GM23338 (cell line): Measurements from ENCODE around the gene SUSD2.

Experiments
- CTCF ChIP-seq, 2 experiments: fragments of 200-600 bp in 1 of 2; sonication (generic) in 1 of 2; conservative IDR thresholded peaks; 2 replicates each; pipeline versions ENCODE4 v1.5.1 to v1.6.1; 2016 to 2017; ENCODE audit warnings: antibody characterized with exemption in 2 of 2, low read depth in 2 of 2, mild to moderate bottlenecking in 2 of 2, moderate library complexity in 1 of 2
- EZH2 ChIP-seq: fragments of 200-600 bp; sonication (generic); IDR thresholded peaks from one replicate; pipeline ENCODE4 v1.8.0; 2017; ENCODE audit warnings: antibody characterized with exemption, mild to moderate bottlenecking, low read depth; ENCODE audit not compliant: unreplicated experiment

- TF ChIP-seq CTCF (conservative IDR thresholded peaks at IDR 0.05; ENCODE audit: low read depth in 2 of 2) (no peak), EZH2 (no peak)
Measured at GRCh38 chr22:24224468-24224867, 43.2 kb downstream of the SUSD2 start.
